GM03348 (cell line): ENCODE measurements around the gene GEMIN2.
"Not testable (repeated sequence)": the region's sequence is repeated elsewhere in the genome, so short reads cannot be mapped to it uniquely, and the experiment has no call there.

ENCODE experiments used
- DNase-seq: peaks from one replicate; pipeline ENCODE4 v3.0.0; 2012; ENCODE audit warnings: low spot score

Gene GEMIN2

DNA sequence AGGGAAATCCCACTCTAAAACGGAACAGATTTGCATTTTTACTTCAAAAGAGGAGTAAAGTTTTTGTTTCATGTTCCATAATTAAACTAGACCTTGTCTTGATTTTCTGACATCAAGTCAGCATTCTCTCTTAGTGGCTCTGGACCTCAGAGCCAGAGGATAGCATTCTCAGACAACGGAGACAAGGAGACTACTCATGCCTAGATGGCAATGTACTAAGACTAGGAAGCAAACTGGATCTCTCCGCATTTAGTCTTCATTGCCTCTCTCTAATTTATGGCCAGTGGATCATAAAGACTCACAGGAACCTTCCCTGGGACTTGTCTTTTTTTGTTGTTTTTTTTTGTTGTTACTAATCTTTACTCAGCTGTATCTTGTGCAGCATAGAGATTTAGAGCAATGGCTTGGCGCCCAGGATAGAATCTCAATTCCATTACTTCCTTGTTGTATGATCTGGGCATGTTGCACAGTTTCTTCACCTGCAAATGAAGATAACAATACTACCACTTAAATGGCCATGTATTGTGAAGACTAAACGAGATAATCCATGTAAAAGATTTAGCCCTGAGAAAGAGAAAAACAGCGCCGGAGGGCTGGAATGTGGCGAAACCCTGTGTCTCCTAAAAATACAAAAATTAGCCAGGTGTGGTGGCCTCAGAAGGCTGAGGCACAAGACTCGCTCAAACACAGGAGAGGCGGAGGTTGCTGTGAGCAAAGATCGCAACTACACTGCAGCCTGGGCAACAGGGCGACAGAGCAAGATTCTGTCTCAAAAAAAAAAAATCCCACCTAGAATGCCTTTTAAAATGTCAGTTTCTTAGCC, 4.0 kb upstream of the GEMIN2 start:
- DNase-seq: no peak

DNA sequence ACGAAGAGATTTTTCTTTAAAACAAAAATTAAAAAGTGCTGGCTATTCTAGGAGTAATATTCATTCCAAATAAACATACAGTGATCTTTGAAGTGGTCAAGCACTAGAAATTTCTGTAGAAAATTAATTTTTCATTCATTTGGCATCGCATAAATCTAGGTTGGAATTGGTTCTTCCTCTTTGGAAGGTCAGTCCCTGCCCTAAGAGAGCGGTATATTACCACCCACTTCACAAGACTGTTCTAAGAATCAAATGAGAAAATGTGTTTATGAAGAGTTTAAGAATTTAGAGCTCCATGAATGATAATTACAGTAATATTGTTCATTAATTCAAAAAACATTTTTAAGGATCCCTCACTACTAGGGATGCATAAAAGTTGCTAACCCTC, 444 bp upstream of the GEMIN2 start:
- DNase-seq: no peak

DNA sequence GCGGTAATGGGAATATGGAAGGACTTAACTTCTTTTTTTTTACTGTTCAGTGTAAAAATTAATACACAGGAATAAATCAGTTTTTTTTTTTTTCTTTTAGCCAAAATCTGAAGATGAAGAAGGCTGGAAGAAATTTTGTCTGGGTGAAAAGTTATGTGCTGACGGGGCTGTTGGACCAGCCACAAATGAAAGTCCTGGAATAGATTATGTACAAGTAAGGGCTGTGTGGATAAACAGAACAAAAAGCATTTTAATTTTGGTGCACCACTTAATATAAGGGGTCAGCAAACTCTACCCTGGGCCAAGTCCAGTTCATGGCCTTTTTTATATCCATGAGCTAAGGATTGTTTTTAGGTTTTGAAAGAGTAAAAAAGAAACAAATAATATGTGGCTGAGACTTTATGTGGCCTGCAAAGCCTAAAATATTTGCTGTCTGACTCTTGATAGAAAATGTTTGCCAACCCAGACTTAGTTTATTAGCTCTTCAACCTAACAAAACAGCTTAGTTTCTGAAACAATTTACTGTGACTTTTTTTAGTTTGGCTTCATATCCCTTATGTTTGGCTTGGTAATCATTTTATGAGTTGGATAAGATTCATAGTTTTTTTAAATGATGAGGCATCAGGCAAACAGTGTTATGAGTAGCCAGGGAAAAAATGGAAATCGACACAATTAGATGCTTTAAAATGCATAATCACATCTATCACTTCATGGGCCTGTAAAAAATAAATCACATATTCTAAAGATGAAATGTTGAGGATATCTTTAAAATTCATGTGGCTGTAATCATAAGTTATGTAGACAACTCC, 8.4 kb downstream of the GEMIN2 start:
- no peak for DNase-seq

DNA sequence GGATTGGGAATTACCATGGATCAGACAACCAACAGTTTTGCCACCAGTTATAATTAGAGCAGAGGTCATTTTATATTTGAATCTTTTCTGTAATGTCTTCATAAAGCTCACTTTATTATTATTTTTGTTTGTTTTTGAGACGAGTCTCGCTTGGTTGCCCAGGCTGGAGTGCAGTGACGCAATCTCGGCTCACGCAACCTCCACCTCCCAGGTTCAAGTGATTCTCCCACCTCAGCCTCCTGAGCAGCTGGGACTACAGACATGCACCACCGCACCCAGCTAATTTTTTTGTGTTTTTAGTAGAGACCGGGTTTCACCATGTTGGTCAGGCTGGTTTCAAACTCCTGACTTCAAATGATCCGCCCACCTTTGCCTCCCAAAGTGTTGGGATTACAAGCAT, 23.7 kb downstream of the GEMIN2 start:
- not testable (repeated sequence) for DNase-seq

DNA sequence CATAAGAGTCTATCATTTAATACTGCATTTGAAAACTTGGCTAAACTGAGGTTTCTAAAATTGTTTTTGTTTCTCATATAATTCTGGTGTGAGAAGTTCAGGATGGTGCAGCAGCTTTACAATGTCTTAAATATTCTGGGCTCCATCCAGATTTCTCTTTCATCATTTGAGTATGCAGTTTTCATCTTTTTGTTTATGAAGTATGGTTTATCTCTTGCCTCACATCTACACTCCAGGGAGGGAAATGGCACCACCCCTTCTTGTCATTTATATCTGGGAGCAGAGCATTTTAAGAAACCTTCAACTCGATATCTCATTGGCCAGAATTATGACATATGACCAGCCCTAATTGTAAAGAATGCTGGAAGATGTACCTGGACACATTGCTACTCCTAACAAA, 24.3 kb downstream of the GEMIN2 start:
- no peak for DNase-seq

DNA sequence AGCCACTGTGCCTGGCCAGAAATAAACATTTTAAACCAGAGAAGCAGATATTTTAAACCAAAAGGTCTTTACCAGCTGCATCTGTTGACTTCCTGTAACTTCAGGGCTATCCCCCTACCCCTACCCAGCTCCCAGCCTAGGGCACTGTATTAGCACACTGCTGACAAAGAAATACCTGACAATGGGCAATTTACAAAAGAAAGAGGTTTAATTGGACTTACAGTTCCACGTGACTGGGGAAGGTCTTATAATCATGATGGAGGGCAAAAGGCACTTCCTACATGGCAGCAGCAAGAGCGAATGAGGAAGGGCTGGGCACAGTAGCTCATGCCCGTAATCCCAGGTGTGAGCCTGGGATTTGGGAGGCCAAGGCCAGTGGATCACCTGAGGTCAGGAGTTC, 26.0 kb downstream of the GEMIN2 start:
- DNase-seq: no peak

DNA sequence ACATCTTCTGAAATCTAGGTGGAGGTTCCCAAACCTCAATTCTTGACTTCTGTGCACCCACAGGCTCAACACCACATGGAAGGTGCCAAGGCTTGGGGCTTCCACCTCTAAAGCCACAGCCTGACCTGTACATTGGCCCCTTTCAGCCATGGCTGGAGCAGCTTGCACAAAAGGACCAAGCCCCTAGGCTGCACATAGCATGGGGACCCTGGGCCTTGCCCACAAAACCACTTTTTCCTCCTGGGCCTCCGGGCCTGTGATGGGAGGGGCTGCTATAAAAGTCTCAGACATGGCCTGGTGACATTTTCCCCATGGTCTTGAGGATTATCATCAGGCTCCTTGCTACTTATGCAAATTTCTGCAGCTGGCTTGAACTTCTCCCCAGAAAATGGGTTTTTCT, 27.5 kb downstream of the GEMIN2 start:
- DNase-seq: not testable (repeated sequence)

DNA sequence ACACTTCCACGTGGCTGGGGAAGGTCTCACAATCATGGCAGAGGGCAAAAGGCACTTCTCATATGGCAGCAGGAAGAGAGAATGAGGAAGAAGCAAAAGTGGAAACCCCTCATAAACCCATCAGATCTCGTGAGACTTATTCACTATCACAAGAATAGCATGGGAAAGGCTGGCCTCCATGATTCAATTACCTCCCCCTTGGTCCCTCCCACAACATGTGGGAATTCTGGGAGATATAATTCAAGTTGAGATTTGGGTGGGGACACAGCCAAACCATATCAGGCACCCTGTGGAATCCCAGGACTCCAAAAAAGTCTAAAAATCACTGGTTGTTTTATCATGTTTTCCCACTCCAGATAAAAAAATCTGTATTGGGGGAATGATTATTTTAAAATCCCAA, 29.1 kb downstream of the GEMIN2 start:
- DNase-seq: not testable (repeated sequence)

DNA sequence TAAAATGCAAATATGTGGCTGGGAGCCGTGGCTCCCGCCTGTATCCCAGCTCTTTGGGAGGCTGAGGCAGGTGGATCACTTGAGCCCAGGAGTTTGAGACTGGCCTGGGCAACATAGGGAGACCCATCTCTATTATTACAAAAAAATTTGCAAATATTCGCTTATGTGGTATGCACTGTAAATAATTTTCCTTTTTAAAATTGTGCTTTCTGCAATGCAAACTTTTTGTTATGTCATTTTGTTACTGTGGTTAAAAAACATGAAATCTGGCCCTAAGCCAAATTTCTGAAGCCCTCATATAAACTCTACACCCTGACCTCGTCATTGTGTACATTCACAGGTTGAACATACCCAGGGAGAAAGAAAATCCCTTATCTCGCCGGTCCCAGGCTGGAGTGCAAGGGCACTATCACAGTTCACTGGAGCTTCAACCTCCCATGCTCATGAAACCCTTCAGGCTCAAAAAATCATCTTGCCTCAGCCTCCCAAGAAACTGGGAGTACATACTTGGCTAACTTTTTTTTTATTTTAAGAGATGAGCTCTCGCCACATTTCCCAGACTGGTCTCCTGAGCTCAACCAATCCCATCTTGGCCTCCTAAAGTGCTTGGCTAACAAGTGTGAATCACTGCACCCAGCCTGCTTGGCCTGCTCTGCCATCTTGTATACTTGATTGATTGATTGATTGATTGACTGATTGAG, 31.3 kb downstream of the GEMIN2 start:
- no peak for DNase-seq

DNA sequence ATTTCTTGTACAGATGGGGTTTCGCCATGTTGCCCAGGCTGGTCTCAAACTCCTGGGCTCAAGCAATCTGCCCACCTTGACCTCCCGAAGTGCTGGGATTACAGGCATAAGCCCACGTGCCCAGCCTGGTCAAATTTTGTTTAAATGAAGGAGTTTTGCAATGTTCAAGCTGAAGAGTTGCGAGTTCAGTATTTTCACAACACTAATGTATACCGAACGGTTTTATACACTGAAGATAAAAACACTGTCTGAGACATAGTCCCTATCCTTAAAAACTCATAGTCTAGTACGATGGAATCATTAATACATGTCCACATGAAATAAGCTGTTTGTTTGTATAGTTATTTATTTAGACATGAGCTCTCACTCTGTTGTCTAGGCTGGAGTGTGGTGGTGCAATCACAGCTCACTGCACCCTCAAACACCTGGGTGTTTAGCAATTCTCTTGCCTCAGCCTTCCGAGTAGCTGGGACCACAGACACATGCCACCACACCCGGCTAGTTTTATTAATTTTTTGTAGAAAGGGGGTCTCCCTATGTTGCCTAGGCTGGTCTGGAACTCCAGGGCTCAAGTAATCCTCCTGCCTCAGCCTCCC, 40.6 kb downstream of the GEMIN2 start:
- no peak for DNase-seq

DNA sequence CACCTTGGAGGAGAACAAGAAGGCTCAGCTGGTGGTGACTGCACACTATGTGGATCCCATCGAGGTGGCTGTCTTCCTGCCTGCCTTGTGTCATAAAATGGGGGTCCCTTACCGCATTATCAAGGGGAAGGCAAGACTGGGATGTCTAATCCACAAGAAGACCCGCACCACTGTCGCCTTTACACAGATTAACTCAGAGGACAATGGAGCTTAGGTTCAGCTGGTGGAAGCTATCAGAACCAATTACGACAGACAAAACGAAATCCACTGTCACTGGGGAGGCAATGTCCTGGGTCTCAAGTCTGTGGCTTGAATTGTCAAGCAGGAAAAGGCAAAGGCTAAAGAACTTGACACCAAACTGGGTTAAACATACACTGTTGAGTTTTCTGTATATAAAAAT, 43.4 kb downstream of the GEMIN2 start:
- DNase-seq: no peak

DNA sequence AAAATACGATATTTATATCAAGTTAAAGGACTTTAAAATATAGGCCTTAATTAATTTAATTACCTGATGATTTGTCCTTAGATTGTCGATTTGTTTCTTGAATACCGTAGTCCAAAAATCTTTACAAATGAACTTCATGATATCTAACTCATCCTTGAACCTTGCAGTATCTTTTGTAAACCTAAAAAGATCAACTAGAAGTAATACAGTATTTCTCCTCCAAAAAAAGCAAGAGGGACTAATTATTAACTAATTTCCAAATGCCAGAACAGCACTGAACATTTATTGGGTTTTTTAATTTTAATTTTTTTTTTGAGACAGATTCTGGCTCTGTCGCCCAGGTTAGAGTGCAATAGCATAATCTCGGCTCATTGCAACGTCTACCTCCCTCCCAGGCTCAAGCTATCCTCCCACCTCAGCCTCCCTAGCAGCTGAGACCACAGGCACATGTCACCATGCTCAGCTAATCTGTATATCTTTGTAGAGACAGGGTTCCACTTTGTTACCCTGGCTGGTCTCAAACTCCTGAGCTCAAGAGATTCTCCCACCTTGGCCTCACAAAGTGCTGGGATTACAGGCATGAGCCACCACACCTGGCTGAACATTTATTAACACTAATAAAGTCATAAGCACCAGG, 44.2 kb downstream of the GEMIN2 start:
- DNase-seq: no peak

DNA sequence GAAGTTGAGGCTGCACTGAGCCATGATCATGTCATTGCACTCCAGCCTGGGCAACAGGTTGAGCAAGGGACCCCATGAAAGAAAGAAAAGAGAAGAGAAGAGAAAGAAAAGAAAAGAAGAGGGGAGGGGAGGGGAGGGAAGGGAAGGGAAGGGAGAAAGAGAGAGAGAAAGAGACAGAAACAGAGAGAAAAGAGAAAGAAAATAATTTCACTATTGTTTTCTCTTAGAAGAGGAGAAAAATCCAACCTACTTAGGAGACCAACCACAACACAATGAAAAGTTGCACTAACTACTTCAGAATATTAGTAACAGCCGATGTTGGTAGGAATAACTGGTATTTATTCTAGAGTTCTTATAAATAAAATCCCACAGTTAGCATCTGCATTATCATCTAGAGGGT, 46.4 kb downstream of the GEMIN2 start:
- no peak for DNase-seq

DNA sequence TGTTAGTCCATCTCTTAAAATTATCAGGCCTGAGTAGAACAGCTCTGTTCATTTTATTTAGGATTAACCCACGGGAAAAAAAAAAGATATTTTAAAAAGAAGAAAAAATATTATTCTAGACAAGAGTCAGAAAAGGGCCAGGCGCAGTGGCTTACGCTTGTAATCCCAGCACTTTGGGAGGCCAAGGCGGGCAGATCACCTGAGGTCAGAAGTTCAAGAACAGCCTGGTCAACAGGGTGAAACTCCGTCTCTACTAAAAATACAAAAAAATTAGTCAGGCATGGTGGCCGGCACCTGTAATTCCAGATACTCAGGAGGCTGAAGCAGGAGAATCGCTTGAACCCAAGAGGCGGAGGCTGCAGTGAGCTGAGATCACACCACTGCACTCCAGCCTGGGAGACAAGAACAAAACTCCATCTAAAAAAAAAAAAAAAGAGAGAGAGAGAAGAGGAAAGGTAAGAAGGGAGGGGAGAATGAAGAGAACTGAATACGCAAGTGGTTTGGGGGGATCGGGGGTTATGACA, 53.7 kb downstream of the GEMIN2 start:
- DNase-seq: not testable (repeated sequence)

DNA sequence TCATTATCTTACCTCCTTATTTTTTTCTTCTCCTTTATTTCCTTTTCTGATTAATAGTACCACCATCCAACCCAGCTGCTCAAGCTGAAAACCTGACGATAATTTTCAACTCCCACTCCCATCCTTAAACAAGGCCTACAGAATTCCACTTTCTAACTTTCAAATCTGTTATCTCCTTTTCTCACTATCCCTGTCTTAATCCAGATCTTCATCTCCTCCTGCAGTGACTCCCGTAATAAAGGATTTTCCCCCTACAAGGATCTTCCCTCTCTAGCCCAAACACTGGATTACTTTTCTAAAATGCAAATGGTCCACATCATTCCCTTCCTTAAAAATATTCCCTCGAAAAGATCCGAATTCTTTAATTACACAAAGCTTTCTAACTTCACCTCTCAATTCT, 54.5 kb downstream of the GEMIN2 start:
- no peak for DNase-seq

DNA sequence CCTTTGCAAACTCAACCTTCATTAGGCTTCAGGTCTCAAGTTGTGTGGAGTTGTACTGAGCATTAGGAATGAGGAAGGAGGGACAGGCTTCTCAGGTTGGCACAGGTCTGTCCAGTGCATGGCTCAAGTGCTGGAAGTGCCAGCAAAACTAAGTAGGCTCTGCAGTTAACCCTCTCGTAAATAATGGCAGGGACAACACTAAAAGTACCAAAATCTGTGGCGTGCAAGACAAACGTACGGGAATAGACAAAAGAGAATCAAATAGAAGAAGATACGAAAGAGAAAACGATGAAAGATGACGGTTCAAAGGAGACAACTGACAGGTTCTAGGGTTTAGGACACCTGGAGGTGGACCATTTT, 55.4 kb downstream of the GEMIN2 start:
- peak; percentile 18 for DNase-seq

DNA sequence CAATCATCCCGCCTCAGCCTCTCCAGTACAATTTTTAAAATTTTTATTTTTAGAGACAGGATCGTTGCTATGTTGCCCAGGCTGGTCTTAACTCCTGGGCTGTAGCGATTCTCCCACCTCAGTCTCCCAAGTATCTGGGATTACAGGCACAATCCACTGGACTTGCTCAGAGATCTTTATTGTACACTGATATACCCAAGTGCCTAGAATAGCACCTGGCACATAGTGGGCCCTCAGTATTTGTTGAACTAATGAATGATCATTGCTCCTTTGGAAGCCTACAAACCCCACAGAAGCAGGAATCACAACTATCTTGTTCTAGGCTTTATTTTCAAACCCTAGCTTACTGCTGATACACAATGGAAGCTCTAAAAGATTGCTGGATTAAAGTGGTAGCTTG, 59.1 kb downstream of the GEMIN2 start:
- no peak for DNase-seq

DNA sequence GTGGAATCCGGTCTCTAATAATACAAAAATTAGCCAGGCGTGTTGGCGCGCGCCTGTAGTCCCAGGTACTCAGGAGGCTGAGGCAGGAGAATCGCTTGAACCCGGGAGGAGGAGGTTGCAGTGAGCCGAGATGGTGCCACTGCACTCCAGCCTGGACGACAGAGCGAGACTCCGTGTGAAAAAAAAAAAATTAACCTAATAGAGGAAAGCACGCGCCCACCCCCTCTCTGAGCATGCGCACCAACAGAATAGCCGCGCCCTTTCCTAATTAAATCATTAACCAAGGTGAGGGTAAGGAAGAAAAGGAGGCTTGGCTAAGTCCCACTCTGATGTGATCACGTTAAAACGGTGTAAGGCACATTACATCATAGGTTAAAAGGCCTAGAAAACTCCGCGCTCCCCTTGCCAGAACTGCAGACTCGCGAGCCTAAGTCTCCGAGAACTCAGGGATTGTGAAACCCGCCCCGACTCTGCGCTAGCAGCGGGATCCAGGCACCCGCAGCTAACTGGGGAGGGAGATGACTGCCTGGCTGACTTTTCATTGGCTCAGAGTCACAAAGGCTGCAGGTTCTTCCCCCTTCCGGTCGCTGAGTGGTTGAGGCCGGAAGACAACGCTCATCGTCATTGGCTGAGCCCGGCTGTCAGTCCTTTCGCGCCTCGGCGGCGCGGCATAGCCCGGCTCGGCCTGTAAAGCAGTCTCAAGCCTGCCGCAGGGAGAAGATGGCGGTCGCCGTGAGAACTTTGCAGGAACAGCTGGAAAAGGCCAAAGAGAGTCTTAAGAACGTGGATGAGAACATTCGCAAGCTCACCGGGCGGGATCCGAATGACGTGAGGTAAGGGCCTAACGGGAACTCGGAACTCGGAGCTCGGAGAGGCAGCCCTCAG, 60.7 kb downstream of the GEMIN2 start, which contains the start of gene PNN:
PNN (plus strand) TSS at position 695 of the 885 bp plus-strand sequence; CDS start at position 721, 26 bp downstream.
- peak; percentile 98 for DNase-seq

DNA sequence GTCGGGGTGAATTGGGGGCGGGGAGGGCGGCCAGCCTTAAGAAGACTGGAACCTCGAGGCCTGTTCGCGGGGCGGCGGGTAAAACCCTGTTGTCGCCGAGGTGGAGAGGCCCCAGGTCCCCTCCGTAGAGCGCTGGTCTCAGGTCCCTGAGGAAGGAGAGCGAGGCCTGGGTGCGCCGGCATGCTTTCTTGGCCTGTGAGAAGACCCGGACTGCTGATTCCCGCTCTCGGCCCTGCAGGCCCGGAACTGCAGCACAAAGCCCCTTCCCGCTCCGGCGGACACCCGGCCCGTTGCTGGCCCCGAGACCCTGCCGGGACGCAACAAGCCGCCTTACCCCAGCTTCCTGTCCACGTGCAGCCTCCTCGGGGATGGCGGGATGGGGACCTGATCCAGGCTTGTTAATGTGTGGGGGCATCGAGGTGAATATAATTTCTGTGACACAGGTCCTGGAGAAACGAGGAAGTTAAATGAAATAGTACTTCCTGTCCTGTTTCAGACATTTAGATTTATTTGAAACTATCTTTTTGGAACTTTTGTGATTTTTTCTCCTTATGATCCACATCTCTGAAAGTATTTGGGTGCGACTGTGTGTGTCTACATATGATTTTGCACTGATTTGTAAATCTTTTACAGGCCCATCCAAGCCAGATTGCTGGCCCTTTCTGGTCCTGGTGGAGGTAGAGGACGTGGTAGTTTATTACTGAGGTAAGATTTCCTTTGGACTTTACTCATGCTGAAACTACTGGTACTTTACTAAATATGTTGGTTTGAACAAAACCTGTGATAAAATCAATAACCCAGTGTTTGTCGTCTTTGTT, 61.5 kb downstream of the GEMIN2 start:
- peak; percentile 37 for DNase-seq
